ENCODE measurements around the gene CEP97. TPM values are rescaled to one million over a fixed set of nuclear protein-coding genes. Genes with fewer than 3 reads are reported as not detected.
"Not testable (repeated sequence)": the region's sequence is repeated elsewhere in the genome, so short reads cannot be mapped to it uniquely, and the experiment has no call there.

The CEP97 gene
- total RNA-seq, 1 donor from 2014 or later = 27.8 TPM

DNA sequence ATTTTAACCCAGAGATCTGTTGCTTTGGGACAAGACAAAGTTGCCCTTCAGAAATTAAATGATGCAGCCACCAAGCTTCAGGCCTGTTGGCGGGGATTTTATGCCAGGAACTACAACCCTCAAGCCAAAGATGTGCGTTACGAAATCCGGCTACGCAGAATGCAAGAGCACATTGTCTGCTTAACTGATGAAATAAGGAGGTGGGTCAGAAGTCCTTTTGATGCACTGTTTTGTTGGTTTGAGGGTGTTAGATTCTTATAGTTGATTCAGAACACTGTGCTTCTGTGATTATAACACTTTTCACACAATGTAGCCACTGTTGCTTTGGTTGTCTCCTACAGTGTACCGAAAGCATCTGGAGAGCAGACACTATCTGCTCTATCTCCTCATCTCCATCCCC is 33.8 kb downstream of the CEP97 start:
- no peak for DNase-seq (ENCODE audit: low read depth)

DNA sequence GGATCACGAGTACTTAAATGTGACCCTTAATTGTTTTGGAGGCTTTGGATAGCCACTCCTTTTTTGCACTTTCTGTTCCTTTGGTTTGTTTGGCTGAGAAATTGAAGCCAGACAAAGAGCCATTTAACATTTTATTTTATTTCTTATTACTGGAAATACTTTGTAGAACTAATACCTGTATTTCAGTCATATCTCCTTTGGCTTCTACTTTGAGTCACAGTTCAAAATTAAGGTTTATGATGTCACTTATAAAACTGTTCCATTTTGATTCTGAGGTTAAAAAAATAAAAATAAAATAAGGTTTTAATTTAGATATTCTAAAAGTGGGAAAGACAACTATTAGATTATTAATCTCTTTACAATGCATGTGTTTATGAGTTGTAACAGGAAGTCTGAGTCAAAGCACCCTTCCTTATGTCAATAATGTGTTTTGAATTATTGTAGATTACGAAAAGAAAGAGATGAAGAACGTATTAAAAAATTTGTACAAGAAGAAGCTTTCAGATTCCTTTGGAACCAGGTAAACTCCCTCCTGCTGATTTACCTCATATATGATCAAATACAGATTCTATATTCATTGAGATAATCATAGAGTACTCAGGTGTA is 37.7 kb downstream of the CEP97 start:
- no peak for DNase-seq (ENCODE audit: low read depth)

DNA sequence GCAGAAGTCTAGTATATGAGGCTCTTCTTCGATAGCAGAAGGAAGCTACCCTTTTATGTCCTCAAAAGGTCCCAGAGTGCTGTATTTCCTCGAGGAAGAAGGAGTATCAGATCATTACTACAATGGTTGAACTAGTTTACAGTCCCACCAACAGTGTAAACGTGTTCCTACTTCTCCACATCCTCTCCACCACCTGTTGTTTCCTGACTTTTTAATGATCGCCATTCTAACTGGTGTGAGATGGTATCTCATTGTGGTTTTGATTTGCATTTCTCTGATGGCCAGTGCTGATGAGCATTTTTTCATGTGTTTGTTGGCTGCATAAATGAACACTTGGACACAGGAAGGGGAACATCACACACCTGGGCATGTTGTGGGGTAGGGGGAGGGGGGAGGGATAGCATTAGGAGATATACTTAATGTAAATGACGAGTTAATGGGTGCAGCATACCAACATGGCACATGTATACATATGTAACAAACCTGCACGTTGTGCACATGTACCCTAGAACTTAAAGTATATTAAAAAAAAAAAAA is 53.4 kb downstream of the CEP97 start:
- DNase-seq (ENCODE audit: low read depth) = not testable (repeated sequence)

DNA sequence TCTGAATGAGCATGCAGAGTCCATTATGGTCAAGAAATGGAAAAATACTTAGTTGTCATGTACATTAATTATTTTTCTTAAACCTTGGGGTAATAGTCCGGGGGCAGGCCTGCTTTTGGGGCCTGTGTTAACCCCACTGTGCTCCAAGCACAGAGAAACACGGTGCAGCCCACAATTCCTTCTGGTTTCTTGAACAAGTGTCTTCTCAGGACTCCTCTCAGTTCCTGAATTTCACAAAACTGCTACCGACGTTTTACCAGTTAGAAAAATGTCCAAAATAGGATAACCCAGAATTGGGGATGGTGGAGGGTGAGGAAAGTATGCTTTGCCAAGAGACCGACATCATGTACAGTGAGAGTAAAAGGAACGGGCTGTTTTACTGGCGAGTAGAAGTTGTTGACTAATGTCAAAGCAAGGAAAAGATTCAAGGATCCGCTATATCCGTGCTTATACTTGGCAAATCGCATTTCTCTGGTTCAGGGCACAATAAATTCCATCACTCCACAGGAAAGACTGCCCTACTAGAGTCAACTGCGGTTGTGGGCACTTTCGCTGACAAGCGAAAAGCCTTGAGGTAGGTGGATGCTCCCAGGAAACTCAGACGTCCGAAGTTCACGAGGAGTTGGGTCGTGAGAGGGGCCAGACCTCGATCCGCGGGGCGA is 54.1 kb downstream of the CEP97 start:
- DNase-seq (ENCODE audit: low read depth) = no peak

DNA sequence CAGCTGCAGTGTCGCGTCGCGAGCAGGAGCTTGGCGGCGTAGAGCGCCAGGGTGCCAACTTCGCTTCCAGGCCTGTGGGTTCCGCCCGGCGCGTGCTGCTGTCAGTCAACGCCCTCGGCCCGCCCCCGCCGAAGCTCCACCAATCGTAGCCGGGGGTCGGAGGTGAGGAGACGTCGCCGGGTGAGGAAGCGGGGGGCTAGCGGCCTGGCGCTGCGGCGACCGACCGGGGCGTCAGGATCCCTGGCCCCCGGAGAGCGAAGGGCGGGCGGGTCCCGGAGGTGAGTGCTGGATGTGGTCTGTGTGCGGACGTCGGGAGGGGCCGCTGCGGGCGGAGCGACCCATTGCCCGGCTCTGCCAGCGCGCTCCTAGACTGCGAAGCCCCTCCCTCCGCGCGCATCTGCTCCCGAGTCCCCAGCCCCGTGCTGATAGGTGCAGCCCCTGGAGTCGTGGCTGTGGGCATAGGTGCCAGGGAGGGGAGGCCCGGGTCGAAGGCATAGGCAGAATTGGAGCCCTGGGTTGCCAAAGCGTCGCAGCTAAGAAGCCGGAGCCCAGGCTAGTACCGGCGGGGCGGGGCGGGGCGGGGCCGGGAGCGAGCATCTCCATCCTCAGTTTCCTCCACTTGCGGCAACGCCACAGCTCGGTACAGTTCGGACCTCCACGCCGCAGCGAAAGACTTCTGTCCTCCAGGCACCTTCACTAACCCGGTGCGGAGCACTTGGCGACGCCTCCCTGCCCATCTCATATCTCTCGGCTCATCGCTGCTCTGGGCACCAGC is 54.8 kb downstream of the CEP97 start, which contains the start of gene NXPE3:
NXPE3 (plus strand) TSS at position 165 of the 775 bp plus-strand sequence. CDS start 6,386 bp downstream, outside the sequence.
- peak; percentile 94 for DNase-seq (ENCODE audit: low read depth)

DNA sequence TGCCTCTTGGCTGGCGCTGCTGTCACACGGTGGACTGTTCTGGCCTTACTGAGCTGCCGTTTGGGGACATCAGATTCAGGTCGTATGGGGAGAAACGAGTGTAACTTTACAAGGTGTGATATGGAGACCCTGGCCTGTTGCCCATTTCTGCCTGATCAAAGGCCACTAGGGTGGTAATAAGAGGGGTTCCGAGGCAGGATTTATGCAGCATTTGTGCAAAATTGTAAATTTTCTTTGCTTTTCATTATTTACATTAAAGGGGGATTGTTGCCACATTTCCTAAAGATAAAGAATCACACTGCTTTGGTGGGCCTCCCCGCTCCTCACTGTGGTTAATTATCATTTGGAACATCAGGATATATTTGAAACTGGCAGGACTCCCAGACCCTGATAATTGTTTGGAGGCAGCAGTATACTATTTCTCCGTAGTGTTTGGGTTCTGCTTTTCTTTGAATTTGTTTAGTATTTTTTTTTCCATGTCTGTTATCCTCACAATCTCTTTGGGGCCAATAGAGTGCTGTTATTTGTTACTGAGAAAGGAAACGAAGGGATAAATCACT is 55.5 kb downstream of the CEP97 start:
- DNase-seq (ENCODE audit: low read depth) = no peak

DNA sequence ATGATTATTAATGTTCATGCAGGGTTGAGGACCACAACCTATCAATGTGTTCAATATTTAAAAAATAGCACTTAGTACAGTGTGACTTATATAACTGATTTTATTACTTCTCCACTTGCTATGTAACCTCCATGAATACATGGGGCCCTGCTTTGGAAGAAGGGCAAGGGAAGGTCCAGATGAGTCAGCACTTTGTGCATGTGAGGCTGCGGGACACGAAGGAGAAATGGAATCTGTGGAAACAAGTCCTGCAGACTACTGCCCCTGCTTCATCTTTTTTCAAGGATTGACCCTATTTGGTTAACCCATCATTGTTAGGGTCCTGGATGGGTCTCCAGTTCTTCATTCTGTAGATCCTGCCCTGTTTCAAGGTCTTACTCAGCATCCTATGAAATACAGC is 56.2 kb downstream of the CEP97 start:
- DNase-seq (ENCODE audit: low read depth) = peak; percentile 78

DNA sequence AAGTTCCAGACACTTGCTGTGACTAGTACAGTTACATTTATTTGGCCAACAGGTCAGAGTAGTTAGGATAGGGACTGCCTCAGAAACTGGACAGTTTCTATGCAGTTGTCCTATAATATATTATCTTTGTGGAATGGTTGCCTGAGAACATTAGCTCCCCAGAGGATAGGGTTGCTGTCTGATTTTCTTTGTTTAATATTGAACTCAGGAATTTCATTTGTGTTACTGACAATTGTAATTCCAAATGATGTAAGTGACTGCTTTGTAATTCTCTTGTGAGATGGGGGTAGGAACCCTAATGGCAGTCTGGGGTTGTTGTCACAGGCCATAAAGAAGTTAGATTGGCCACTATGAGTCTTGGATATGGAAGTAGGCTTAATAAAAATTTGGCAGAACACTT is 56.8 kb downstream of the CEP97 start:
- DNase-seq (ENCODE audit: low read depth) = peak; percentile 35

DNA sequence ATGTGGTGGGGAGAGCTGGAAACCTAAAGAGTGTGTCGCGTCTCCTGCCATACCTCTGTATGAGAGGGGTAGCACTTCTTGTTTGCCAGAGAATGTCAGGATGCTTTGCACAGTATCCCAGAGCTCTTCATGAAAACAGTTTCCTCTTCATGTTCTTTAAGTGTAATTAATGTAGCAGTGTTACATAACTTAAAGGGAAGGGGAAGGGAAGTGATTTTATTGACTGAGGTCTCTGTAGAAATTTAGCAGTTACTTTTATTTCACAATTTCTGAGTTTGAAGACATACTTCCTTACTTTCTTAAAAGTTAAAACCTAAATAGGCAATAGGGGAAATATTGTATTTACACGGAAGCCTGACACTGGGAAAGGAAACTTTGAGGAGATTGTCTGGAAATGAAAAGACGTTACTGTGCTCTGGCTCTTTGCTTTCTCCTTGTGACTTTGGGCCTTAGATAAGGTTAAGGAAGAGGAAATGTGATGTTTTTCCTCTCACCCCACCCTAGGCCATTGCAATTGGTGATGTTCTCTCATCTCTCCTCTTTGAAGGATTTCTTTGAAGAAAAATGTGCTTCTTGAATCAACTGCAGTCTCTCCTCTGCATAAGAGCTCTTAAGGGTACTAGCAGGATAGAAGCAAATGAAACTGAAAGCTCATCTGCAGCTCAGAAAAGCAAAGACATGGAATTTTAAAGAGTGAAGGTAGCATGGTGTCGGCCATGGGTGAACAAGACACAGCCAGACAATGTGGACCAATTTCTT is 60.6 kb downstream of the CEP97 start:
- DNase-seq (ENCODE audit: low read depth) = no peak

DNA sequence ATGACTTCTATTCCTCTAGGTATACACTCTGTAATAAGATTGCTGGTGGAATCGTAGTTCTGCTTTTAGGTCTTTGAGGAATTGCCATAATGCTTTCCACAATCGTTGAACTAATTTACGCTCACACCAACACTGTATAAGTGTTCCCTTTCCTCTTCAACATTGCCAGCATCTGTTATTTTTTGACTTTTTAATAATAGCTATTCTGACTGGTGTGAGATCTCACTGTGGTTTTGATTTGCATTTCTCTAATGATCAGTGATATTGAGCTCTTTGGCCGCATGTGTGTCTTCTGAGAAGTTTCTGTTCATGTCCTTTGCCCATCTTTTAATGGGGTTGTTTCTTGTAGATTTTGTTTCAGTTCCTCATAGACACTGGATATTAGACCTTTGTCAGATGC is 67.4 kb downstream of the CEP97 start:
- no peak for DNase-seq (ENCODE audit: low read depth)

DNA sequence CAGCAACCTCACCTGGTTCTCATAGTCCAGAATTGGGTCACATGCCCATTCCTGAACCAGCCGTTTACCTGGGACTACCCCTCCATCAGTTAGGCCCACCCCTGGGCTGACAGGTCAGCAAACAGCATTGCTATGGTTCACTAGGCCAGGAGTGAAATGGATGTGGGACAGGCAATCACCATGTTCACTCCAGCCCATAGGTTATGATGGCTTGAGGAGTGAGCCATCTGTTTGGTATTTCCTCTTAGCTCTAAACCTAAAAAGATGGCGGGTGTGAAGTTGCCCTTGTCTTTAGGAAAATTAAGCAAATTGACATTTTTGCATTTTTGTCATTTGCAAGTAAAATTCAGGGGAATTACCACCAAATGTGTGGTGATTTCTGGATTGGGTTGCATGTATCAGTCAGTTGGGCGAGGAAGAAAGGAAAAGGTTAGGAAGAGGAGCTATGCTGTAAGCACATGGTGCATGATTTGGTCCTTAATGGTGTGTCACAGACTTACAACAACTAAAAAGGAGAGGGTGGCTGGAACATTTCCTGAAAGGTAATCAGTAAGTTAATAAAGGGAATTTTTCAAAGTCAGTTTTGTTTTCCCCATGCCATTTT is 71.8 kb downstream of the CEP97 start:
- DNase-seq (ENCODE audit: low read depth) = no peak

DNA sequence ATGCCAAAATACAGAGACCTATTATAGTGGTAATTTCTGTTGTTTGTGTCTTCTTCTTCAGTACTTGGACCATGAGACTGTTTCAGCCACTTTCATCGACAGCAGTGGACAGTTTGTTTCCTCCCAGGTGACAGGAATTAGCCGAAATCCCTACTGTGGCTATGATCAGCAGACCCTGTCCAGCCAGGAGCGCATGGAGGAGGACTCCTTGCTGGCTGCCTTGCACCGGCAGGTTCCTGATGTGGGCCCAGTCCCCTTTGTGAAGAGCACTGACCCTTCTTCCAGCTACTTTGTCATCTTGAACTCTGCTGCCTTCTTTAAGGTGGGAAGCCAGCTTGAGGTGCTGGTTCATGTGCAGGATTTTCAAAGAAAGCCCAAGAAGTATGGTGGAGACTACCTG is 76.8 kb downstream of the CEP97 start:
- DNase-seq (ENCODE audit: low read depth) = no peak

DNA sequence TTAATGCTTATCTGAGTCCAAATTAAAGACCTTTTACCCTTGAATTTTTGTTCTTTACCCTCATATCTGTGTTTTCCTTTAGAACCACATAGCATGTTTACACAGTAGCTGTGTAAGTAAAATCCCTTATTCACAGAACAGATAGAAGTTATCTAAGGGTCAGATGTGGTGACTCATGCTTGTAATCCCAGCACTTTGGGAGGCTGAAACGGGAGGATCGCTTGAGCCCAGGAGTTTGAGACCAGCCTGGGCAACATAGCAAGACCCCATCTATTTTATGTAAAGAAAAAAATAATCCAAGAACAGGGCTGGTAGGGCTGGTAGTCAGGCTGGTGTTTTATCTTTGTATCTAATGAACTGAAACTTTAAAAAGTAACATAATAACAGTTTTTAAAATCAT is 77.8 kb downstream of the CEP97 start:
- no peak for DNase-seq (ENCODE audit: low read depth)

DNA sequence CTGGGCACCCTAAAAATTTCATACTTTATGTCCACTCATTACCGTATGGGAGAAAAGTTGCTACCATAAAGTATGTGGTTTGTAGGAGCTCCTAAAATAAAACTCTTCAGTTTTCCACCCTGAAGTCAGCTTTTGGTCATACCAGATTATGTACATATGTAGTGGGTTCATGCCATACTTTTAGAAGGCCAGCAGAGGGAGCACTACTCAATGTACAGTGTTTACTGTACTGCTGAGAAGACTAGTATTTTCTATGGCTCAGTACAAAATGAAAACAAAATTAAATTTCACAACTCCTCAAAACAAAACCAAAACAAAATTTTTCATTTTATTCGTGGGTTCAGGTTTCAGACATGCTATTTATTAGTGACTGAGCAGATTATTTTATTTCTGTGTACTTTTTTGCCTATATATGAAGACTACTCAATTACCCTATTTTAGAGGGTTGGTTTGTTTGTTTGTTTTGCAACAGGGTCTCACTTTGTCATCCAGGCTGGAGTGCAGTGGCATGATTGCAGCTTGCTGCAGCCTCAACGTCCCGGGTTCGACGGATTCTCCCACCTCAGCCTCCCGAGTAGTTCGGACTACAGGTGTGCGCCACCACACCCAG is 78.9 kb downstream of the CEP97 start:
- peak; percentile 75 for DNase-seq (ENCODE audit: low read depth)

DNA sequence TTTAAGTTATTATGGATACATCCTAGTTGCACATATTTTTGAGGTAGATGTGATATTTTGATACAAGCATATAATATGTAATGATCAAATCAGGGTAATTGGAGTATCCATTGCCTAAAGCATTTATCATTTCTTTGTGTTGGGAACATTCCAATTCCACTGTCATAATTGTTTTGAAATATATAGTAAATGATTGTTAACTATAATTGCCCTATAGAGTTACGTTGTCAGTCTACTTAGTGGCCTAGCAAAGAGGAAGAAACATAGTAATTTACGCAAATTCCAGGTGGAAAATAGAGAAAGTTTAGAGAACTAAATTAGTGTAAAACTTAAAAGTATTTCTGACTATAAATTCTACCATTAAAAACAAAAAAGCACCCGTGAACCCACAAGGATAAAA is 79.5 kb downstream of the CEP97 start:
- no peak for DNase-seq (ENCODE audit: low read depth)

DNA sequence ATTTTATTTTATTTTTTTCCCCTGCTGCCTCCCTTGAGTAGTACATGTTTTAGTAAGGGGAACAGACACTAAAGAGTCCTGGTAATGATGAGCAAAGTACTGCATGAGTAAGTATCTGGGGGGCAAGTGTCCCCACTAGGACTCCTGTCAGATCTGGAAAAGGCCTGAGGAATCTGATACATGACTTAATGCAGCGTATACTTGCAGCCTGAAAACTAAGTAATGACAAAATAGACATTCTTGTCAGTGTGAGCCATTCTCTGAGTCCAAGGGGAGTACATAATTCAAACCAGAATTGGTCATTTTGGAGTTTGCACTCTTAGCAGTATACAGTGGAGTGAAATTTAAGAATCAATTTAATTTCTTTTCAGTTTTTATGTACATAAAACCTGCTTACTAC is 82.1 kb downstream of the CEP97 start:
- no peak for DNase-seq (ENCODE audit: low read depth)

DNA sequence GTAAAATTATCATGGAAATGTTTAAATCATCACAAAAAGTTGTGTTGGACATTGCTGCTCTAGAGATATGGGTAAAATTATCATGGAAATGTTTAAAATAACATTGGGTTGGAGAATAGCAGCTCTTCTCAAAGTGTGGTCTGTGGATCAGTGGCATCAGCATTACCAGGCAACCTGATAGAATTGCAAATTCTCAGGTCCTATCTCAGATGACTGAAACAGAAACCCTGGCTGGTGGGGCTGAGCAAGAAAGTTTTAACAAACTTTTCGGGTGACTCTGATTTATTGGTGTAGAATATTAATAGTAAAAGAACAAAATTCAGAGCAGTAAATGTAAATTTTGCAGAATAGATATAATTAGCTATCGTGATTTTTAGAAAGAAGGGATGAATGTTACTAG is 83.5 kb downstream of the CEP97 start:
- DNase-seq (ENCODE audit: low read depth) = no peak

DNA sequence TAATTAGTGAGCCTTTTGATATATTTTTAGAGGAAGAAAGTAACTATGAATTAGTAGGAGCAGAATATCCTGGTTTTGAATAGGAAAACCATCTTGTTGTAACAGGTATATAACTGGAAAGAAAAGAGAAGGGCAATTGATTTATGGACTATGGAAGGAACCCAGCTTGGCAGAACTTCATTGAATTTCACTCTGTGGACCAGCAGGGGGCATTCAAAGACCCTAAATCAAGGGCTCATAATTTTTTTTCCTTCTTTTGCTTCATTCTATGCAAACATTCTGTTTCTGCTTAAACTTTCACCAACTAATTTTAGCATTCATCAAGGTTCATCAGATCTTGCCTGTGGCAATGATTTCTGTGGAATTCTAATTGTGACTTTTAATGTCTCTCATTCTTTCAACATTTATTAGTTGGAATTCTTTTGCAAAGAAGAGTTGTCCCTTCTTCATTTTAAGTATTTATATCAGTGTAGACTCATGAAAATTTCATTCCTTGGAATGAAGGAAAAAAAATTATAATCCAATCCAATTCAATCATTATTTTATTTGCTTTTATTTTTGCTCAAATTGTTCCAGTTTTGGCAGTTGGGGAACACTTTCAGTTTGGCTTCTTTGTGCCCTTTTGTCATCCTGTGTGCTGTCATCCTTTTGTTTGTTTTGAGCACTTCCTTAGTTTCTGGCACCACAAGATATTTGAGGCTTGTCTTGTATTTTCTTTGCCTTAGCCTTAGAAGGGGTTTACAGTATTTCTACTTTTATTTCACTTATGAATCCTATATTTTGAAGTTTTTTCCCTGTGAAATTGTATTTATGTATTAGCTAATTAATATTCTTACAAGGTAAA is 85.0 kb downstream of the CEP97 start:
- peak; percentile 42 for DNase-seq (ENCODE audit: low read depth)

DNA sequence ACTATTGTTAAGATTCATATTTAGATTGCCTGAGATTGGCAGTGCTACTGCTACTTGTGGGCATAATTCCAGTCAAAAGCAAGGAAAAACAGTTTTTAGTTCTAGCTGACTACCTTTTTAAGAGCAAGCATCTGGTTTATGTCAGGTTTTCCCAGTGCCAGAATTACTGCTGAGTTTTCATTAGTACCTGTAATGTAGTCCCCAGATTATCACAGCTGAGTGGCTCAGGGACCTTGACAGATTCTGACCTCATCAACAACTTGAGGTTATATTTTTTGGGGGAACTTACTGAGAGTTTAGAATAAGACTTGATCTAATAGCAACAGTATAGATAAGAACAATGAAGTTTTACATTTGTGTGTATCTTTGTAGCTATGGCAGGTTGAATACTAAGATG is 85.6 kb downstream of the CEP97 start:
- no peak for DNase-seq (ENCODE audit: low read depth)

Data from myocyte (in vitro differentiated cells).